ENCODE results near the gene ADAMTS12. TPM values are rescaled to one million over a fixed set of nuclear protein-coding genes. Genes with fewer than 3 reads are reported as not detected.

Gene ADAMTS12
- total RNA-seq, 1 donor from 2014 or later = 32.1 TPM

DNA sequence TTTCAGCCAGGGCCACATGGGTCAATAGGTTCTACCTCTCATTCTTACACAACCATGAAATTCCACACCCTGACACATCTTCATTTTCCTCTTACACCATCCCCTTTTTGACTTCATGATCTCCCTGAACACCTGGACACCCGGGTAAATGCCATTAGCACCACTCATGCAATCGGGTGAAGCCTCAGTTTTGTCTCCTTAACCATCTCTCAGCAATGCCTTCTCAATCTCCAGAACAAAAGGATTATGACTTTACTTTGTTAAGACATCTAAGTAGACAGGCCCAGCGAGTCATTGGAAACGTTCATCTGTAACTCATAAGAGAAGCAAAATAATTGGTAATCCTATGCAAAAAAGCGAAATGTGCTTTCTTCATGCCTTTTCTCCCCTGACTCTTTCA lies 49.9 kb downstream of the ADAMTS12 start:
- H3K27ac Mint-ChIP-seq = no peak overlapping the region

GRCh38 chr5:33840927-33841547 lies 50.8 kb downstream of the ADAMTS12 start:
- H3K4me3 Mint-ChIP-seq = no peak overlapping the region
- peaks cover 5% of the 10 kb centered on the region for H3K9me3 Mint-ChIP-seq
- H3K27me3 Mint-ChIP-seq = no peaks in the 10 kb centered on the region
- TF ChIP-seq, protein P1, sequence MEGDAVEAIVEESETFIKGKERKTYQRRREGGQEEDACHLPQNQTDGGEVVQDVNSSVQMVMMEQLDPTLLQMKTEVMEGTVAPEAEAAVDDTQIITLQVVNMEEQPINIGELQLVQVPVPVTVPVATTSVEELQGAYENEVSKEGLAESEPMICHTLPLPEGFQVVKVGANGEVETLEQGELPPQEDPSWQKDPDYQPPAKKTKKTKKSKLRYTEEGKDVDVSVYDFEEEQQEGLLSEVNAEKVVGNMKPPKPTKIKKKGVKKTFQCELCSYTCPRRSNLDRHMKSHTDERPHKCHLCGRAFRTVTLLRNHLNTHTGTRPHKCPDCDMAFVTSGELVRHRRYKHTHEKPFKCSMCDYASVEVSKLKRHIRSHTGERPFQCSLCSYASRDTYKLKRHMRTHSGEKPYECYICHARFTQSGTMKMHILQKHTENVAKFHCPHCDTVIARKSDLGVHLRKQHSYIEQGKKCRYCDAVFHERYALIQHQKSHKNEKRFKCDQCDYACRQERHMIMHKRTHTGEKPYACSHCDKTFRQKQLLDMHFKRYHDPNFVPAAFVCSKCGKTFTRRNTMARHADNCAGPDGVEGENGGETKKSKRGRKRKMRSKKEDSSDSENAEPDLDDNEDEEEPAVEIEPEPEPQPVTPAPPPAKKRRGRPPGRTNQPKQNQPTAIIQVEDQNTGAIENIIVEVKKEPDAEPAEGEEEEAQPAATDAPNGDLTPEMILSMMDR (conservative IDR thresholded peaks at IDR 0.05) = no peak
- DNase-seq (ENCODE audit: extremely low spot score, unreplicated experiment) = no peak
- no peaks in the 10 kb centered on the region for H3K4me1 Mint-ChIP-seq (ENCODE audit: unreplicated experiment)
- H3K27ac Mint-ChIP-seq = no peak overlapping the region
- peaks cover 4% of the 10 kb centered on the region for H3K36me3 Mint-ChIP-seq

More for the DNA sequence above, 49.9 kb downstream of the ADAMTS12 start:
- Mint-ChIP-seq H3K36me3 (peaks cover 4% of the 10 kb centered on the region), H3K4me3 (no peak overlapping the region), H3K4me1 (ENCODE audit: unreplicated experiment) (no peaks in the 10 kb centered on the region), H3K27me3 (no peaks in the 10 kb centered on the region), H3K9me3 (peaks cover 5% of the 10 kb centered on the region)
- TF ChIP-seq, protein P1 (conservative IDR thresholded peaks at IDR 0.05) = no peak
- no peak for DNase-seq (ENCODE audit: extremely low spot score, unreplicated experiment)

GRCh38 chr5:33837301-33837700 lies 54.5 kb downstream of the ADAMTS12 start:
- Mint-ChIP-seq H3K36me3 (no peaks in the 10 kb centered on the region), H3K4me3 (no peak overlapping the region), H3K9me3 (no peaks in the 10 kb centered on the region), H3K4me1 (ENCODE audit: unreplicated experiment) (no peaks in the 10 kb centered on the region), H3K27ac (no peak overlapping the region), H3K27me3 (no peaks in the 10 kb centered on the region)
- DNase-seq (ENCODE audit: extremely low spot score, unreplicated experiment) = no peak
- TF ChIP-seq, protein P1 (conservative IDR thresholded peaks at IDR 0.05) = no peak

GRCh38 chr5:33834334-33834733 lies 57.5 kb downstream of the ADAMTS12 start:
- H3K9me3 Mint-ChIP-seq = no peaks in the 10 kb centered on the region
- no peak for DNase-seq (ENCODE audit: extremely low spot score, unreplicated experiment)
- peaks cover 6% of the 10 kb centered on the region for H3K4me1 Mint-ChIP-seq (ENCODE audit: unreplicated experiment)
- H3K27ac Mint-ChIP-seq = no peak overlapping the region
- TF ChIP-seq, protein P1 (conservative IDR thresholded peaks at IDR 0.05) = no peak
- H3K27me3 Mint-ChIP-seq = no peaks in the 10 kb centered on the region
- no peak overlapping the region for H3K4me3 Mint-ChIP-seq
- no peaks in the 10 kb centered on the region for H3K36me3 Mint-ChIP-seq

- H3K4me1 Mint-ChIP-seq (ENCODE audit: unreplicated experiment) = peaks cover 8% of the 10 kb centered on the region
- TF ChIP-seq, protein P1 (conservative IDR thresholded peaks at IDR 0.05) = no peak
Observed at GRCh38 chr5:33833237-33833575, 58.6 kb downstream of the ADAMTS12 start.

More at GRCh38 chr5:33833237-33833575, 58.6 kb downstream of the ADAMTS12 start:
- Mint-ChIP-seq H3K36me3 (no peaks in the 10 kb centered on the region), H3K27me3 (no peaks in the 10 kb centered on the region), H3K27ac (no peak overlapping the region), H3K4me3 (no peak overlapping the region), H3K9me3 (no peaks in the 10 kb centered on the region)
- DNase-seq (ENCODE audit: extremely low spot score, unreplicated experiment) = no peak

All from type B pancreatic cell (in vitro differentiated cells).